ENCODE results near the gene TMCC1.
"Not testable (repeated sequence)": the region's sequence is repeated elsewhere in the genome, so short reads cannot be mapped to it uniquely, and the experiment has no call there.

TMCC1 gene

DNA sequence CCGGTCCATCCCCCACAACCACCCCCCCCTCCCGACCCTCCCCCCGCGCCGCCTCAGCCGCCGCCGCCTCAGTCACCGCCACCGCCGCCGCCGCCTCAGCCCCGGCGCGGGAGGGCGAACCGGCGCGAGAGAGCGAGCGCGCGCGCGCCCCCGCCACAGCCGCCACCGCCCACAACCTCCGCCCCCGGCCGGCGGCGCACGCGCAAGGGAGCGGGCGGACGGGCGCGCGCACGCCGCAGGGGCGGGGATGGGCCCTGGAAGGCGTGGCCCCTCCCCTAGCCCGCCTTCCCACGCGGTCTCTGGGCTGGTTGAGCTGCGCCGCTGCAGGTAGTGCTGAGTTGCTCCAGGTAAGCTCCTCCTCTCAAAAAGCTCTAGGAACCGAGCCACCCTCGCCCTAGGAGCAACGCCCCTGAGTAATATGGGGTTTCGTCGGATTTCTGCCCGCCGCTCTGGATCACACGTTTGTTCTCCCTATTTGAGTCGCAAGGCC lies at the start of gene TMCC1:
TSS of gene TMCC1 (minus strand) at position 131 of the 490 bp plus-strand sequence.
- DNase-seq (ENCODE audit: low spot score): peak; percentile 91

GRCh38 chr3:129943020-129943419 lies 49.5 kb upstream of the TMCC1 start:
- no peak for DNase-seq (ENCODE audit: low spot score)

GRCh38 chr3:129942296-129942695 lies 48.8 kb upstream of the TMCC1 start:
- no peak for DNase-seq (ENCODE audit: low spot score)

- no peak for DNase-seq (ENCODE audit: low spot score)
Observed at GRCh38 chr3:129940086-129940485, 46.6 kb upstream of the TMCC1 start.

GRCh38 chr3:129938140-129938930 lies 44.8 kb upstream of the TMCC1 start:
- DNase-seq (ENCODE audit: low spot score): no peak

- no peak for DNase-seq (ENCODE audit: low spot score)
Observed at GRCh38 chr3:129937717-129938116, 44.2 kb upstream of the TMCC1 start.

- peak; percentile 14 for DNase-seq (ENCODE audit: low spot score)
Observed at GRCh38 chr3:129936757-129937156, 43.2 kb upstream of the TMCC1 start.

DNA sequence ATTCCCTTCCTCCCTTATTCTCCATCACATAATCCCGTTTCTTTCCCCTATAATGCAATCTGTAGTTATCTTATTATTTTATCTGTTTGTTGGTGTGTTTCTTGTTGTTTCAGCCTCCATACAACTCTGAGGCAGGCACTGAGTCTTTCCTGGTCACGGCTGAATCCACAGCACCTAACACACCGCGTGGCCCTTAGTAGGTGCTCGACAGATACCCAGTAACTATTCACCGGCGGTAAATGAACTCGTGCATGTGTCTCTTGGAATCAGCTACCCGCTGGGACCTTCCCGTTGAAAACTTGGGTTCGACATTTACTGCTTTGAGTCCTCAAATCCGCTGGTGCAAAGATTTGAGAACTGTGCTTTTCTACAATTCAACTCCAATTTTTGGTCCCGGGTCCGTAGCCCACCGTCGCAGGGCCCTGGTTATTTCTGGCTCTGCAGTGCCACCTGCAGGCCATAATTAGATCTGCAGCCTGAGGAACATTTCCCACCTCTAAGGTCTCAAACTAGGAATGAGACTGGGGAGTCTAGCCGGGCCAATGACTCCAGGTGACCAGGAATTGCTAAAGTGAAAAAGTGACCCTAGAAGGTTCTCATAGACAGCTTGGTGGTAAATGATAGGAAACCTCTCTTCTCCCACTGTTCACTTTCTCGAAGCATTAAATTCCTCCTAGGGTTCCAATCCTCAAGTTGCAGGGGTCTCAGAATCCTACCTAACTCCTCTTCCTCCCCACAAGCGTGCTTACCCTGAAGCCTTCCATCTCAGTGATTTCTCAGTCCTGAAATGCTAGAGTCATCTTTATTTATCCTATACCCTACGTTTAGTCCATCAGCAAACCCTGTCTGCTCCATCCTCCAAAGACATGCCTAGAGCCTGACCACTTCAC lies 41.0 kb upstream of the TMCC1 start:
- peak; percentile 22 for DNase-seq (ENCODE audit: low spot score)

DNA sequence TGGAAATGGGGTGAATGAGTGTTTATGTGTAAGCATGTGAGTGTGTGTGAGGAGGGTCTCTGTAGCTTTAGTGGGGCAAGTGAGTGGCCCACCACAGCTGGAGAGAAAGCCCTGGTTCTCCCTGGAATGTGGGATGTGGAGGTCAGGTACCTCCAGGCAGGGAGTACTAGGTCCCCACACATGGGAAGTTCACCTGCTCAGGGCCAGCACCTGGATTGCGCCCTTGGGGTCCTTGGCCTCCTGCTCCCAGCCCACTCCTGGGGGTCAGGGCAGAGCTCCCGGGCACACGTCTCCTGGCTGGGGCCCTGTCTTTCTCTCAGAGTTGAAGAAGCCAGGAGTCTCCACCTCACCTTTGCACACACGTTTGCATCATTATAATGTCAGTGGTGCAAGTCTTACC lies 40.0 kb upstream of the TMCC1 start:
- DNase-seq (ENCODE audit: low spot score): no peak

DNA sequence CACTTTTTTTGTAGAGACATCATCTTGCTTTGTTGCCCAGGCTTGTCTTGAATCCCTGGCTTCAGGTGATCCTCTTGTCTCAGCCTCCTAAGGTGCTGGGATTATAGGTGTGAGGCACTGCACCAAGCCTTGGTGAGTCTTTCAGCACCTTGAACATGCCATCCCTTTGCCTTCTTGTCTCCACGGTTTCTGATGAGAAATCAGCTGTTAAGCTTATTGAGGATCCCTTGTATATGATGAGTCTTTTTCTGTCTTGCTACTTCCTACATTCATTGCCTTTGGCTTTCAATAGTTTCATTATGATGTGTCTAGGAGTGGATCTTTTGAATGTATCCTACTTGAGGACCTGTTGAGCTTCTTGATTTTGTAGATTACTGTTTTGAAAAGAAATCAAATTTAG lies 35.9 kb upstream of the TMCC1 start:
- no peak for DNase-seq (ENCODE audit: low spot score)

DNA sequence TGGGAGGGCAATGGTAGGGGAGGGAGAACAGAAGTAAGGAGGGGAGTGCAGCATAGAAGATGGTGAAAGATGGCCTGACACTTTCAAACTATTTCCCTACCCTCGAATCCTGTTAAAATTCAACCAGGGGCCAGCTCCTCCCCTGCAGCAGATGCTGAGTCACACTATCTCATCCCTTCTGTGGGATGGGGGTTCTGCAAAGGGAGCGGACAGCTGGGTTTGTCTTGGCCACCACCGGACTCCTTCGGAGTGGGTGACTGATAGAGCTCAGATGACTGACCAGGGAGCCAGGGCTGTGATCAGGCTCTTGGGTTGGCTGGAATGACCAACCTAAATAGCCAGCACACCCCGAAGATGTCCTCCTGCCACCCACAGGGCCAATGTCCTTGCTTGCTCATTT lies 33.6 kb upstream of the TMCC1 start:
- DNase-seq (ENCODE audit: low spot score): no peak

- DNase-seq (ENCODE audit: low spot score): no peak
Observed at GRCh38 chr3:129919806-129920205, 26.3 kb upstream of the TMCC1 start.

DNA sequence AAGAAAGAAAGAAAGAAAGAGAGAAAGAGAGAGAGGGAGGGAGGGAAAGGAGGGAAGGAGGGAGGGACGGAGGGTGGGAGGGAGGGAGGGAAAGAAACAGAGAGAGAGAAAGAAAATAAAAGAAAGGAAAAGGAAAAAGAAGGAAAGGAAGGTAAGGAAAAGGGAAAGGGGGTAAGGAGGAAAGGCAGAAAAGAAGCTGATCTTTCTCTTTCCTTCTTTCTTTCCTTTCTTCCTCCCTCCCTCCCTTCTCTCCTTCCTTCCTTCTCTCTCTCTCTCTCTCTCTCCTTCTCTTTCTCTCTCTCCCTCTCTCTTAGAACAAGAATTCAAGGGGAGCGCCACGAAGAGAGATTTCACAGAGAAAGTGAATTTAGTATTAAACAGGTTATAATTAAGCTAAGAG lies 25.8 kb upstream of the TMCC1 start:
- DNase-seq (ENCODE audit: low spot score): no peak

- no peak for DNase-seq (ENCODE audit: low spot score)
Observed at GRCh38 chr3:129918461-129918860, 24.9 kb upstream of the TMCC1 start.

GRCh38 chr3:129917423-129918007 lies 24.0 kb upstream of the TMCC1 start:
- no peak for DNase-seq (ENCODE audit: low spot score)

GRCh38 chr3:129913618-129914017 lies 20.1 kb upstream of the TMCC1 start:
- no peak for DNase-seq (ENCODE audit: low spot score)

DNA sequence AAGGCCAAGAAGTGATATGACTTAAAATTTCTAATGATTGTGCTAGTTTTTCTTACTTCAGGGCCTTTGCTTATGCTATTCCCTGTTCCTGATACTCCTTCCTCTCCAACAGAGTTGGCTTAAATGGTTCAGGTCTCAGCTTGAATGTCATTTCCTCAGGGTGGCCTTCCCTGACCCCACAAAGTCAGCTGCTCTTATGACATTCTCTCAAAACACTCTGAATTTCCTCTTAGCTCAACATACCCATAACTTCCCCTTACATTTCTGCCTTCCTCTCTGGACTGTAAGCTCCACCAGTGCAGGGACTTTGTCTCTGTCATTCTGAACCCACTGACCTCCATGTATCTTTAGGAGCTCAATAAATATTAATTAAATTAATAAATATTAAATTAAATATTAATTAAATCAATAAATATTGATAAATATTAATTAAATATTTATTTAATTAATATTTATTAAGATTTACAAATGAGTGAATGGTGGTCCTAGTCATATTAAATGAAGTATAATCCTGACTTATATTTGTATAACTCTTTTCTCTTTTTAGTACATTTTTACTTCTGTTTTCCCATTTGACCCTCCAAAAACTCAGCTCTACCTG lies 17.9 kb upstream of the TMCC1 start:
- no peak for DNase-seq (ENCODE audit: low spot score)

DNA sequence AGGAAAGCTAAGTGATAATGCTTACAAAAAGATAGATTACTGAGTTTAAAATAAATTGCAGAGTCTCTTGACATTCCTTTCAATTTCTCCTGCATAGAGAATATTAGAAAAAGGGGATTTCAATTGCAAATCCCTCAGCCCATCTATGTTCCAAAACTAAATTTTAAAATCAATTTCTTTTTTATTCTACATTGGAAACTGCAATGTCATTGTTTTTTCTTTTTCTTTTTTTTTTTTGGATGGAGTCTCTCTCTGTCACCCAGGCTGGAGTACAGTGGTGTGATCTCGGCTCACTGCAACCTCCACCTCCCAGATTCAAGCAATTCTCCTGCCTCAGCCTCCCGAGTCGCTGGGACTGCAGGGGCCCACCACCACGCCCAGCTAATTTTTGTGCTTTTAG lies 15.7 kb upstream of the TMCC1 start:
- not testable (repeated sequence) for DNase-seq (ENCODE audit: low spot score)

- no peak for DNase-seq (ENCODE audit: low spot score)
Observed at GRCh38 chr3:129908417-129908816, 14.9 kb upstream of the TMCC1 start.

- not testable (repeated sequence) for DNase-seq (ENCODE audit: low spot score)
Observed at GRCh38 chr3:129901272-129901671, 7.8 kb upstream of the TMCC1 start.

GRCh38 chr3:129897026-129897425 lies 3.5 kb upstream of the TMCC1 start:
- DNase-seq (ENCODE audit: low spot score): no peak
